Cerebellar nuclear complex (tissue), 1 donor: ENCODE measurements around the gene SLC25A39.
A peak's percentile ranks its signal among the peaks of the same experiment; 100 is the strongest.
"Not testable (repeated sequence)": the region's sequence is repeated elsewhere in the genome, so short reads cannot be mapped to it uniquely, and the experiment has no call there.

Experiments
- DNase-seq, 2 experiments: peaks; one replicate each; lab custom pipeline; 2025; lab: John Stamatoyannopoulos, UW

SLC25A39 gene

GRCh38 chr17:44354582-44355561 lies 30.2 kb upstream of the SLC25A39 start:
- DNase-seq = no peak

GRCh38 chr17:44353672-44354331 lies 29.2 kb upstream of the SLC25A39 start:
- no peak for DNase-seq

GRCh38 chr17:44352828-44353671 lies 28.4 kb upstream of the SLC25A39 start:
- DNase-seq = no peak

GRCh38 chr17:44351961-44352827 lies 27.6 kb upstream of the SLC25A39 start:
- no peak for DNase-seq

- DNase-seq = no peak
Measured at GRCh38 chr17:44351464-44351863, 26.8 kb upstream of the SLC25A39 start.

- no peak for DNase-seq
Measured at GRCh38 chr17:44350733-44351226, 26.2 kb upstream of the SLC25A39 start.

- DNase-seq = no peak
Measured at GRCh38 chr17:44349553-44350070, 25.0 kb upstream of the SLC25A39 start.

- DNase-seq = no peak
Measured at GRCh38 chr17:44348988-44349364, 24.4 kb upstream of the SLC25A39 start.

GRCh38 chr17:44348234-44348987 lies 23.8 kb upstream of the SLC25A39 start:
- DNase-seq = no peak

GRCh38 chr17:44347206-44348055 lies 22.8 kb upstream of the SLC25A39 start:
- DNase-seq = not testable (repeated sequence)

- no peak for DNase-seq
Measured at GRCh38 chr17:44346064-44346844, 21.6 kb upstream of the SLC25A39 start.

- peak in 1 of 2 experiments; percentile 60 for DNase-seq
Measured at GRCh38 chr17:44345454-44346026, 20.9 kb upstream of the SLC25A39 start.

- DNase-seq = peak; percentile 92 to 99
Measured at GRCh38 chr17:44344939-44345453, 20.4 kb upstream of the SLC25A39 start, which contains the start of gene GRN. TSS of gene GRN (plus strand) at chr17:44345302. CDS start at chr17:44349165, 3,863 bp downstream.

- no peak for DNase-seq
Measured at GRCh38 chr17:44343510-44344209, 19.0 kb upstream of the SLC25A39 start.

GRCh38 chr17:44340553-44340952 lies 15.9 kb upstream of the SLC25A39 start:
- DNase-seq = not testable (repeated sequence)

GRCh38 chr17:44338702-44339101 lies 14.1 kb upstream of the SLC25A39 start:
- DNase-seq = no peak

- no peak for DNase-seq
Measured at GRCh38 chr17:44335968-44336367, 11.3 kb upstream of the SLC25A39 start.
